Daoy (cell line): ENCODE results near the gene GALNTL6. TPM values are rescaled to one million over a fixed set of nuclear protein-coding genes. Genes with fewer than 3 reads are reported as not detected.
"Not testable (repeated sequence)": the region's sequence is repeated elsewhere in the genome, so short reads cannot be mapped to it uniquely, and the experiment has no call there.

ENCODE experiments used
- DNase-seq: peaks from one replicate; pipeline ENCODE4 v3.0.0-alpha.2; 2015; ENCODE audit warnings: low read depth
- total RNA-seq: library from RNA; depleted of rRNA; stranded (reverse); fragments of >200 nt; shearing (Covaris generic); gene quantifications from 2 replicates; pipeline ENCODE4 v1.2.3, GENCODE V29; 2014

Gene GALNTL6
- total RNA-seq, 1 experiment from 2014 or later = not detected

DNA sequence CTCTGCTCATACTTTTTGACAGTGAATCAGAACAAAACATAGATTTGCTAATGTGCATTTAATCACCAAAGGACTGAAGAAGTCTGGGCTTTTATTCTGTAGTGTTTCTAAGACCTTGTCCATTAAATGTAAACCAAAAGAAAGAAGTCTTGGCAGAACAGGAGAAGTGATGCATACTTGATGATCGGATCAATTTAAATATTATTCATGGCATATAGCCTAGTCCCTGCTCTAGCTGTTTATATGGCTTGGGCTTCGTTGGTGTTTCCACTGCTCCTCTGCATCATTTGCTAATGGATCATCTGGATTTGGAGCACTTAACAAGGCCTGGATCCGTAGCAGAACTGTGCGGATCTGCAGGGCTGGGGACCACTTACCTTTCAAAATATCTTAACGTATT, 566.6 kb downstream of the GALNTL6 start:
- no peak for DNase-seq

- no peak for DNase-seq
These were observed 577.1 kb downstream of the GALNTL6 start for GRCh38 chr4:172390331-172390730.

DNA sequence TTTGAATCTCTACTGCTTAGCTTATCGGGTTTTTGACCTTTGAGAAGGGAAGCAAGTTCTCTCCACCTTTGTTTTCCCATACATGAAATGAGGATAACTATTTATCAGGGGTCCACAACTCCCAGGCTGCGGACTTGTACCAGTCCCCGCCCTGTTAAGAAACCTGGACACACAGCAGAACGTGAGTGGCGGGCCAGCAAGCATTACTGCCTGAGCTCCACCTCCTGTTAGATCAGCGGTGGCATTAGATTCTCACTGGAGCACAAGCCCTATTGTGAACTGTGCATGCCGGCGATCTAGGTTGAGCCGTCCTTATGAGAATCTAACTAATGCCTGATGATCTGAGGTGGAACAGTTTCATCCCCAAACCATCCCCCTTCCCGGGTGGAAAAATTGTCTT, 579.5 kb downstream of the GALNTL6 start:
- DNase-seq = no peak

GRCh38 chr4:172393220-172393619, 580.0 kb downstream of the GALNTL6 start:
- DNase-seq = no peak

- no peak for DNase-seq
These were observed 591.5 kb downstream of the GALNTL6 start for GRCh38 chr4:172404676-172405075.

DNA sequence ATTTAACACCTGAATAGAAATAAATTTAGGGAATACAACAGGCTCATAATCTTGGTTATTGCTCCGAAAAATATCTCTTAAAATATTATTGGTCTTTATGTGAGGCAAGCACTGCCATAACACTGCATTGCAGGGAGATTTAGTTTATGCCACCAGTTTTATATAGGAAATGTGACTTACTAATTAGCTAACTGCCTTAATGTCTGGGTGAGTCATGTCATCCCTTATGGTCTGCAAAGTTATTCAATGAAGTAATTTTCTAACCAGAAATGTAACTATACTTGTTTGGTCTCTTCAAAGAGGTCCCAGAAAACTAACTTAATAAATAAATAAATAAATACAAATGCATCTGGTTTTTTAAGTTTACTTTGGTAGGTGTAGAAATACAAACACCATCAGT, 597.2 kb downstream of the GALNTL6 start:
- no peak for DNase-seq

DNA sequence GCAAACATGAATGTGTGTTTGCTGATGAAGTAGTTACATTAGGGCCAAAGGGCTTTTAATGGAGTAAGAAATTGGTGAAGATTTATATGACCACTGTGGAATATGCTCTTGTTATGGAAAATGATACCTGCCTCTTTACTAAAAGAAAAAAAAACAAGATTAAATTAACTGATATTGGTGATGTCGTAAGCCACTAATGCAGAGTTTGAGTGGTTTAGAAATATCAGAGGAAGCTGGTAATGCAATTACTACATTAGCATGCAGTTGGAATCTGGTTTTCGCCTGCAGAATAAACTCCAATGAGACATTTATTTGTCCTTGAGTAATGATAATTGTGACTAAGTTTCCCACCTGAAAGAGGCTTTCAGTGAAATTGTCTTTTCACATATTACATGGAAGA, 597.9 kb downstream of the GALNTL6 start:
- no peak for DNase-seq

GRCh38 chr4:172412851-172413580, 599.8 kb downstream of the GALNTL6 start:
- no peak for DNase-seq

DNA sequence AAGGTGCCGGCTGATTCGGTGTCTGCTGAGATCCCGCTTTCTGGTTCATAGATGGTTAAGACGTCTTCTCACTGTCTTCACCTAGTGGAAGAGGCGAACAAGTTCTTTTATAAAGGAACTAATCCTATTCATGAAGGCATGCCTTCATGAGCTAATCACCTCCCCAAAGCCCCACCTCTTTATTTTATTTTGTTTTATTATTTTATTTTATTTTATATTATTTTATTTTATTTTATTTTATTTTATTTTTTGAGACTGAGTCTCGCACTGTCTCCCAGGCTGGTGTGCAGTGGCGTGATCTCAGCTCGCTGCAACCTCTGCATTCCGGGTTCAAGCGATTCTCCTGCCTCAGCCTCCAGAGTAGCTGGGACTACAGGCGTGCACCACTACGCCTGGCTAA, 615.8 kb downstream of the GALNTL6 start:
- not testable (repeated sequence) for DNase-seq

DNA sequence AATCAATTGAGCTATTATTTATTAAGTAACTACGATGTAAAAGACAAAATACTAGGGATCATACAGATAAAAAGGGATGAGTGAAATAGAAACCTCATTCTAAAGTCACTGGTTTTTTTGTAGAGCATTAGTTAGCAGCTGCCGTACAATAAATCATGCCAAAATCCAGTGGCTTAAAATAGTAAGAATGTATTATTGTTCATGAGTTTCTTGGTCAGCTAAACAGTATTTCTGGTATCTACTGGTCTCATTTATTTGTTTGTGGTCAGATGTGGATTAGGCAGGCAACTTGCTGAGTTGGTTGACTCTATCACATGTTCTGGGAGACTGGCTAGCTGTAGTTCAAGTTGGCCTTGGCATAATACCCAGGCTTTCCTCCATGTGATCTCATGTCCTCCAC, 667.3 kb downstream of the GALNTL6 start:
- DNase-seq = no peak

GRCh38 chr4:172481802-172482508, 668.8 kb downstream of the GALNTL6 start:
- no peak for DNase-seq

DNA sequence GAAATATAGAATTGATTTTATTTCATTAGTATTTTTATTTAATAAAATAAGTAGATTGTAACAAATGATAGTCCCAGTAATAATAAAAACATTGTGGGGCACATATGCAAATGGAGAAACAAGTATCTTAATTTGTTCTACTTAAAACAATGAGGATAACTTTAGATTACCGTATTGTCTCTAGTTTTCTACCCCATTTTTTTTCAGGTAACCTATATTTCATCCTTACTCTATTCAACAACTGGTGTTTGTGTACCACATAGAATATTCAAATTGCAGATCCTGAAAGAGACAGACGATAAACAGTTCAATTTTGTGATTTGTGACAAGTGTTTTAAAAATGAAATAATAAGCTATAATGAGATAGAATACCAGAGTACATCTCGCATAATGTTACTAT, 671.8 kb downstream of the GALNTL6 start:
- no peak for DNase-seq

- DNase-seq = no peak
These were observed 673.3 kb downstream of the GALNTL6 start for GRCh38 chr4:172486531-172486930.

GRCh38 chr4:172489861-172490260, 676.7 kb downstream of the GALNTL6 start:
- no peak for DNase-seq

DNA sequence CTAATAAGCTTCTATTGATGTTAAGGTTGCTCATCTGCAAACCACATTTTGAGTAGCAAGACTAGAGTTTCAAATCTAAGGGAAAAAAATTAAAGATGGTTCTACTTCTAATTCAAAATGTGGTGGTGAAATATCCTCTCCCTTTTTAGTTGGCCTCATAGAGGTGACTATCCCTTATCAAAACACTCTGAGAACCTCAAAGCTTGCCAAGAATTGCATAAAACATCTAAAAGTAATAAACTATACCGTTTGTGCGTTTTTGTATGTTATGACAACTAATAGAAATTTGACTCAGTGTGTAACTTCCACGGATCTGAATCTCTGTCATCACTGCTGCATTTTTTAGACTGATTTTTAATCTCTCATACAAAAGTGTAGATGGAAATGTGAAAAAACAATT, 682.6 kb downstream of the GALNTL6 start:
- DNase-seq = no peak

DNA sequence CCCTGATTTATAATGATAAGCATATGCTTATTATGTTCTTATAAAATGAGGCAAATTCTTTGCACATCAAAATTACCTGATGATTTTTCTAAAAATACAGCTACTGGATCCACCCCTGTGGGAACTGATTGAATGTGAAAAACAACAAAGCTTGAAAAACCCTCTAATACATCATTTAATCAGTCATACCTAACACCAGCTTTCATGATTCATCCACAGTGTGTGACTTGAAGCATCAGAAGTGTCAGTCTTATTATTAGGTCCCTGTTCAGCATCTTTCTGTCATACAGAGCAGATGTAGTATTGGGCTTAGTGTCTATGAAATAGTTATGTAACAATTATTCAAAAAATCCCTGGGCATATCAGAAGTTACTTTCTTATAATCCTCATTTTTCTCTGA, 684.1 kb downstream of the GALNTL6 start:
- DNase-seq = no peak

DNA sequence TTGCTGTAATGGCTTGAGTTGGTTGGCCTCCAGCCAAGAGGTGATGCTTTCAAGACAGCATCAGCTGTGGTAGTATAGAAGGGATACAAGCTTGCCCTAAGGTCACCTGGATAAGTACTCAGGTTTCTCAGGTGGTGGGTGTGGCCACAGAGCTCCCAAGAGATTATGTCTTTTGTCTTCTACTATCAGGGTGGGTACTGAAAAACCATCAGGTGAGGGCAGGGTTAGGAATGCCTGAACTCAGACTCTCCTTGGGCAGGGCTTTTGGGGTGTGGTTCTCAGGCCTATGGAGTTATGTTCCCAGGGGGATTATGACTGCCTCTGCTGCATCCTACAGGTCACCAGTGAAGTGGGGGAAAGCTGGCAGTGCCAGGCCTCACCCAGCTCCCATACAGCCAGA, 700.8 kb downstream of the GALNTL6 start:
- DNase-seq = no peak

DNA sequence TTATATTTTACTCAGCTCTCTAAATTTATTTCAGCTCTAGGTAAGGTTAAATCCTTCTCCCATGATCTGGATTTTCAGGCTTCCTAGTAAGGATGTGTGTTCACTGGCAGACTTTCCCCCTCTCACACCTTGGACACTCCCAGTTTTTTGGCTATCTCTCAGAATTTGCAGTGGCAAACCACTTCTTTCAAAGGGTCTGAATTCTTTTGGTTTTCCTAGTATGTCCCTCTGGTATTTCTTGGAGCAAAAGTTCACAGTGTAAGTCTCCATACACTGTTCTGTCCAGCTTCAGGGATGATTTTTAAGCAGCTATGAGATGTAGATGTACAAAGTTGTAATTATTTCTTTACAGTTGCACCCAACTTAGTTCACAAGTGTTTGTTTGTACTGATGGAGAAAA, 701.6 kb downstream of the GALNTL6 start:
- no peak for DNase-seq

DNA sequence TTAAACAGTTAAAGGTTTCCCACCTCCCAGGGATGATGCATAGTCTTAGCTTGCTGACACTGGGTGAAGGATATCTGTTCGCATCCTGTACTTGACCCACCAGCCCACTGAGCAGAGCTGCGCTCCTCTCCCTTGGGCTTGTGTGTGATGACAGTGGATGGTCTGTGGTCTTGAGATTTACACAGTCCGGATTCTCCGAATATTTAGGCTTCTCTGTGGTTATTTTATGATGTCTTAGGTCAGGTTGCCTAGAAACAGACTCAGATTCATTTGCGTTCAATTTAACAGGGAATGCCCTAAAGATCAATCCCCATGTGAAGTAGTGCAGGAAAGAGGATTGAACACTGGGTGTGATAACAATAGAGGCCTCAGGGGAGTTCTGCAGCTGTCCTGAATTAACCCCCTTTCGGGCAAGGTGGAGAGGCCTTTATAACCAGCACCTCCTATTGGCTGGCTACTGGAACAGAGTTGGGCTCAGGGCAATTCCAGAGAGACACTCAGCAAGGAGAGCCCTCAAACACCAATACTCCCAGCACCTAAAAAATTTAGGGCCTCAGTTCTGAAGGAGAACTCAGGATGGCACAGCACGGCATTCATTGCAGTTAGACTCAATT, 702.2 kb downstream of the GALNTL6 start:
- no peak for DNase-seq

DNA sequence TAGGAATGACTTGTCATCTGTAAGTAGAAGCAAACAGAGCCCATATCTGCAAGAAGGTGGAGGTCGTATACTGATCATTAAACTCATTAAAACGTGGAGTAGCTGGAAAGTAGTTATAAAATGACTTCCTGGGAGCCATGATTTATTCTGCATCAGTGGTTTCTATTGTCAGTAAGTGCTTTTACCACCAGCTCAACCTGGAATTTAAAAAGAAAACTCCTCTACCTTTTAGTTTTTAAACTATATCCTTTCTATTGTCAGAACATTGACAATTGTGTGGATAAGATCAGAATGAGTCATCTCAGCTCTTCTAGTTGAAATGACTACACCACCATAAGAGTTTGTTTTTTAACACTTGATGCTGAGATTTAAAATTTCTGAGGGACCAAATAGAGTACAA, 704.2 kb downstream of the GALNTL6 start:
- DNase-seq = no peak

GRCh38 chr4:172521248-172521647, 708.0 kb downstream of the GALNTL6 start:
- no peak for DNase-seq

- DNase-seq = no peak
These were observed 708.5 kb downstream of the GALNTL6 start for GRCh38 chr4:172521680-172522079.

- DNase-seq = no peak
These were observed 730.0 kb downstream of the GALNTL6 start for GRCh38 chr4:172543249-172543648.
